Adrenal gland (tissue), 5 donors: ENCODE data around the gene FMN1.

Source experiments
- POLR2A ChIP-seq, 2 donors: fragments of 450-650 bp; IDR thresholded peaks; one replicate each; pipeline ENCODE4 v1.6.1; 2017; ENCODE audit warnings: antibody characterized with exemption in 2 of 2, mild to moderate bottlenecking in 2 of 2, moderate library complexity in 1 of 2
- TF ChIP-seq, protein P1 (sequence below), 6 experiments: fragments of 450-650 bp in 4 of 6; fragments of 200-600 bp in 2 of 6; sonication (generic) in 1 of 6; IDR thresholded peaks; 1 replicate in 5 of 6; 2 replicates in 1 of 6; pipeline versions ENCODE4 v1.5.1 to v1.8.0; 2016 to 2021; ENCODE audit warnings: antibody characterized with exemption in 6 of 6, mild to moderate bottlenecking in 2 of 6, moderate library complexity in 1 of 6
- donor health status: DM: no; HTN: no; CAD: no.

DNA sequence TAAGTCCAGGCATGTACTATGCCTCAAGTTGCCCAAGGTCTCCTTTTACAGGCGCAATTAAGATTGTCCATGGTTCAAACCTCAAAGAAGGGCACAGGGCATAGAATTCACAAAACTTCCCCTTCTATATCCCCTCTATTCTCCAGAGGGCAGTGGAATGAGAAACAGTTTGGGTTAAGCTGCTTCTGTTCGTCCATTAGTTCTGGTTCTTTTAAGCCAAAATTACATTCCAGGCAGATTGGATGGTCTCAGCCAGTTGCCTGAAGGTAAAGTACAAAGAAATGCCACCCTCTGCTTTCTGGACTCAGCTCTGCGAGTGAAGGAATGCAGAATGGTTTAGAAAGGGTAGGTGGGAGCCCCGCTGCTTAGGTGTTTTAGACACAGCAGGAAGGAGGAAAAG is 276.0 kb downstream of the FMN1 start:
- TF ChIP-seq, protein P1, sequence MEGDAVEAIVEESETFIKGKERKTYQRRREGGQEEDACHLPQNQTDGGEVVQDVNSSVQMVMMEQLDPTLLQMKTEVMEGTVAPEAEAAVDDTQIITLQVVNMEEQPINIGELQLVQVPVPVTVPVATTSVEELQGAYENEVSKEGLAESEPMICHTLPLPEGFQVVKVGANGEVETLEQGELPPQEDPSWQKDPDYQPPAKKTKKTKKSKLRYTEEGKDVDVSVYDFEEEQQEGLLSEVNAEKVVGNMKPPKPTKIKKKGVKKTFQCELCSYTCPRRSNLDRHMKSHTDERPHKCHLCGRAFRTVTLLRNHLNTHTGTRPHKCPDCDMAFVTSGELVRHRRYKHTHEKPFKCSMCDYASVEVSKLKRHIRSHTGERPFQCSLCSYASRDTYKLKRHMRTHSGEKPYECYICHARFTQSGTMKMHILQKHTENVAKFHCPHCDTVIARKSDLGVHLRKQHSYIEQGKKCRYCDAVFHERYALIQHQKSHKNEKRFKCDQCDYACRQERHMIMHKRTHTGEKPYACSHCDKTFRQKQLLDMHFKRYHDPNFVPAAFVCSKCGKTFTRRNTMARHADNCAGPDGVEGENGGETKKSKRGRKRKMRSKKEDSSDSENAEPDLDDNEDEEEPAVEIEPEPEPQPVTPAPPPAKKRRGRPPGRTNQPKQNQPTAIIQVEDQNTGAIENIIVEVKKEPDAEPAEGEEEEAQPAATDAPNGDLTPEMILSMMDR (IDR thresholded peaks at IDR 0.05) = no peak
- TF ChIP-seq POLR2A (IDR thresholded peaks at IDR 0.05) = no peak
